Testis (tissue), 3 donors: ENCODE data around the gene TLR2. TPM values are rescaled to one million over a fixed set of nuclear protein-coding genes. Genes with fewer than 3 reads are reported as not detected.

Source experiments
- DNase-seq: peaks from one replicate; pipeline ENCODE4 v3.0.0-alpha.2; 2019
- H3K27ac ChIP-seq, 2 donors: fragments of 200-600 bp; sonication (generic); one replicate each; pipeline ENCODE4 v1.5.1; 2019
- H3K27me3 ChIP-seq: fragments of 200-600 bp; sonication (generic); one replicate; pipeline ENCODE4 v1.5.1; 2019
- H3K36me3 ChIP-seq: fragments of 200-600 bp; sonication (generic); one replicate; pipeline ENCODE4 v1.5.1; 2017; ENCODE audit warnings: low read depth; ENCODE audit errors: missing control alignments
- H3K4me1 ChIP-seq: fragments of 200-600 bp; sonication (generic); one replicate; pipeline ENCODE4 v1.5.1; 2019
- H3K4me3 ChIP-seq, 2 donors: fragments of 200-600 bp; sonication (generic); one replicate each; pipeline ENCODE4 v1.5.1; 2017 to 2019
- H3K9me3 ChIP-seq: fragments of 200-600 bp; sonication (generic); one replicate; pipeline ENCODE4 v1.5.1; 2017
- POLR2A ChIP-seq: fragments of 450-650 bp; IDR thresholded peaks from one replicate; pipeline ENCODE4 v1.6.1; 2017; ENCODE audit warnings: antibody characterized with exemption, mild to moderate bottlenecking, moderate library complexity
- WGBS, 2 donors: methylation state at CpG; one replicate each; pipeline ENCODE4 v1.1.5; 2018; 5-methylcytosine and 5-hydroxymethylcytosine counted together
- intact Hi-C: fragments of 100-400 bp; cut with DNase I; formaldehyde crosslinking; loops from one replicate; pipeline ENCODE4 v1.15.1; 2023; ENCODE audit warnings: low total_unique reads
- polyA plus RNA-seq: library from polyadenylated mRNA; stranded (reverse); fragments of 350-450 nt; fragmentation: Illumina TruSeq; extraction: RNeasy Lipid Tissue Mini Kit (QIAGEN cat#74804); gene quantifications from one replicate; pipeline ENCODE4 v1.2.3, GENCODE V29; 2014; ENCODE audit warnings: low read depth, low replicate concordance; ENCODE audit not compliant: insufficient read depth
- total RNA-seq, 2 donors: library from RNA; depleted of rRNA; stranded (reverse); fragments of >200 nt; gene quantifications; one replicate each; pipeline ENCODE4 v1.2.3, GENCODE V29; 2016
- TF ChIP-seq, protein P1 (sequence below), 3 experiments: fragments of 450-650 bp in 2 of 3; fragments of 200-600 bp in 1 of 3; sonication (generic) in 1 of 3; IDR thresholded peaks; one replicate each; pipeline ENCODE4 v1.5.1; 2016 to 2019; ENCODE audit warnings: antibody characterized with exemption in 3 of 3, mild to moderate bottlenecking in 2 of 3, moderate library complexity in 1 of 3

TLR2 gene
- total and polyA plus RNA-seq, 3 donors from 2014 or later: 5.4 to 12.0 (median 8.7) TPM

DNA sequence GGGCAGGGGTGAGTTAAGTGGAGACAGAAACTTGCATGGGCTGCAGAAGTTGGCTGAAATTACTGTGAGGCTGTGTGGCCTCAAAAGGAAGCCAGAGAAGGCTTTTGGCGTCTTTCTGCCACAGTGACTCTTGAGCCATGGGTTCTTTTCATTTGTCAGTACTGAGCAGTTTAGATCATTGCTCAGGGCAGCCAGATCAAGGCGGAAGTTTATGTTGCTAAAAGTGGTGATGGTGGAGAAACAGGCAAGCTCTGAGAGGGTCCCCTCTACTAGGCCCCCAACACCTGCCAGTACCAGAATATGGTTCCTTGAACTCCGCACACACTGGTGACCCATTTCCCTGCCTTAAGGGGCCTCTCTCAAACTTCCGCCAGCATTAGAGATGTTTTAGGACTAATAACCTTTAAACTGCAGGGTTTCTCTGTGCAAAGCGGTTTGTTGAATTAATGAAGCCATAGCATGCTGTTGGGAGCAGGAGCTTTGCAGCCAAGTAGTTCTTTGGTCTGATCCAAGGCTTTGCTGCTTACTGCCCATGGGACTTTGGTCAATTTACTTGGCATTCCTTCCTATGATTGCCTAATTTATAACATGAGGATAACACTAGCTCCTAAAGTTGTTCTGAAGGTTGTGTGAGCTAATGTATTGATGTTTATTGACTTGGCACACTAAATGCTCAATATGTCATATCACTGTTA is 41.2 kb downstream of the TLR2 start:
- intact Hi-C loops: no loop called here
- H3K4me1 ChIP-seq: no peaks in the 10 kb centered on the region
- no peak for DNase-seq
- H3K9me3 ChIP-seq: no peaks in the 10 kb centered on the region
- H3K27ac ChIP-seq: no peak overlapping the region
- no peaks in the 10 kb centered on the region for H3K27me3 ChIP-seq
- whole genome bisulfite sequencing, 2 donors: 83 to 89% methylated on average over 4 to 5 of the region's 5 CpGs
- no peak for TF ChIP-seq POLR2A
- TF ChIP-seq, protein P1, sequence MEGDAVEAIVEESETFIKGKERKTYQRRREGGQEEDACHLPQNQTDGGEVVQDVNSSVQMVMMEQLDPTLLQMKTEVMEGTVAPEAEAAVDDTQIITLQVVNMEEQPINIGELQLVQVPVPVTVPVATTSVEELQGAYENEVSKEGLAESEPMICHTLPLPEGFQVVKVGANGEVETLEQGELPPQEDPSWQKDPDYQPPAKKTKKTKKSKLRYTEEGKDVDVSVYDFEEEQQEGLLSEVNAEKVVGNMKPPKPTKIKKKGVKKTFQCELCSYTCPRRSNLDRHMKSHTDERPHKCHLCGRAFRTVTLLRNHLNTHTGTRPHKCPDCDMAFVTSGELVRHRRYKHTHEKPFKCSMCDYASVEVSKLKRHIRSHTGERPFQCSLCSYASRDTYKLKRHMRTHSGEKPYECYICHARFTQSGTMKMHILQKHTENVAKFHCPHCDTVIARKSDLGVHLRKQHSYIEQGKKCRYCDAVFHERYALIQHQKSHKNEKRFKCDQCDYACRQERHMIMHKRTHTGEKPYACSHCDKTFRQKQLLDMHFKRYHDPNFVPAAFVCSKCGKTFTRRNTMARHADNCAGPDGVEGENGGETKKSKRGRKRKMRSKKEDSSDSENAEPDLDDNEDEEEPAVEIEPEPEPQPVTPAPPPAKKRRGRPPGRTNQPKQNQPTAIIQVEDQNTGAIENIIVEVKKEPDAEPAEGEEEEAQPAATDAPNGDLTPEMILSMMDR (IDR thresholded peaks at IDR 0.05): no peak
- H3K36me3 ChIP-seq: no peaks in the 10 kb centered on the region
- no peak overlapping the region for H3K4me3 ChIP-seq

GRCh38 chr4:153725831-153726154 is 41.7 kb downstream of the TLR2 start:
- intact Hi-C loops: no loop called here

DNA sequence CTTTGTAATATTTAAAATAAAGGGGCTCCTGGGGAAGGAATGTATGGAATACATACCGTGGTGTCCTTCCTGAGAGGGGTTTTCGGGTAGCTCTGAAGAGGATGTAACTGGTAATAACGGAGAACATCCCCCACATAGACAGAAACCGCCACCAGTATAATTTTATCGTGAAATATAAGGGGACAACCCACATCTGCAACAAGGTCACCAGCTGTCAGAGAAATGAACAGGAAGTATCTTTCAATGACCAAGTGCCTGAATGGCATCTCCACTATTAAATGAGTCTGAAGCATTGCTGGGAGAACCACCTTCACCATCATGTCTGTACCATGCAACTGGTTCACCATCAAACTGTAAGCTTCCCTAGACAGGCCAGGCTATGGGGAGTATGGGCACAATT is 44.1 kb downstream of the TLR2 start:
- Histone ChIP-seq H3K27ac (no peak overlapping the region), H3K4me1 (no peaks in the 10 kb centered on the region), H3K27me3 (no peaks in the 10 kb centered on the region), H3K36me3 (no peaks in the 10 kb centered on the region), H3K4me3 (no peak overlapping the region), H3K9me3 (no peaks in the 10 kb centered on the region)
- DNase-seq: no peak
- TF ChIP-seq, protein P1 (IDR thresholded peaks at IDR 0.05): no peak
- no peak for TF ChIP-seq POLR2A
- 78 to 82% methylated on average over 5 of the region's 5 CpGs for WGBS, 2 donors
- intact Hi-C loops: no loop called here

More at GRCh38 chr4:153725831-153726154, 41.7 kb downstream of the TLR2 start:
- Histone ChIP-seq H3K36me3 (no peaks in the 10 kb centered on the region), H3K4me3 (no peak overlapping the region), H3K27ac (no peak overlapping the region), H3K9me3 (no peaks in the 10 kb centered on the region), H3K27me3 (no peaks in the 10 kb centered on the region), H3K4me1 (no peaks in the 10 kb centered on the region)
- no peak for TF ChIP-seq POLR2A
- TF ChIP-seq, protein P1 (IDR thresholded peaks at IDR 0.05): no peak
- no peak for DNase-seq
- WGBS, 2 donors: 78 to 96% methylated on average over 1 of the region's 1 CpG

DNA sequence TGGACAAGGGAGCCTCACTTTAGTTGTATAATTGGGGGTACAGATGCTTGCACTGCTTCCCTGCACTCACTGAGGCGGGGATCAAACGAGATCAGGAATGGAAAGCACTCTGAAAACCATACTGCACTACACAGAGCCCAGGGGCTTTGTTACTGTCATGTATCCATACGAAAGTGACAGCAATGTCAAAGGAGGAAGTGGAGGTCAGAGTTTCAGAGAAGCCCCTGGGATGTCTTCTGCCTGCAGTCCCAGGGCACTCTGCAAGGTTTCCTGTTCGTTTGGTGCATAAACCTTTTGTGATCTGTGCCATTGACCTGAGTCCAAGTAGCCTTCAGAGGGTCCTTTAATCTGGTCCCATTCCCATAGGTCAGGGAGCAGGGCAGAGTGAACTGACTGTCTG is 44.6 kb downstream of the TLR2 start:
- H3K4me3 ChIP-seq: no peak overlapping the region
- no peaks in the 10 kb centered on the region for H3K4me1 ChIP-seq
- WGBS, 2 donors: 79 to 82% methylated on average over 4 of the region's 4 CpGs

More for the DNA sequence above, 44.6 kb downstream of the TLR2 start:
- TF ChIP-seq, protein P1 (IDR thresholded peaks at IDR 0.05): no peak
- TF ChIP-seq POLR2A: no peak
- Histone ChIP-seq H3K36me3 (no peaks in the 10 kb centered on the region), H3K27ac (no peak overlapping the region), H3K27me3 (no peaks in the 10 kb centered on the region), H3K9me3 (no peaks in the 10 kb centered on the region)
- intact Hi-C loops: no loop called here
- no peak for DNase-seq
